Smooth muscle cell of bladder (primary cell): ENCODE measurements around the gene NBEAL1. TPM values are rescaled to one million over a fixed set of nuclear protein-coding genes. Genes with fewer than 3 reads are reported as not detected.

Experiments used
- total RNA-seq: library from RNA; depleted of rRNA; stranded (reverse); fragments of >200 nt; gene quantifications from 2 replicates; pipeline ENCODE4 v1.2.3, GENCODE V29; 2014

The NBEAL1 gene
- total RNA-seq: 29.2 and 33.9 TPM in 2 replicates

GRCh38 chr2:203014456-203015199, at the start of gene NBEAL1:
Gene NBEAL1, plus strand, starts transcription at chr2:203014875. Its CDS starts 1,510 bp downstream, at chr2:203016385.

GRCh38 chr2:203238704-203239526, 224.2 kb downstream of the NBEAL1 start, which contains the start of gene CYP20A1:
Gene CYP20A1, plus strand, starts transcription at chr2:203239018. Its CDS starts 45 bp downstream, at chr2:203239063.

Other genes starting within 250 kb of the NBEAL1 start
- 4.4 and 5.5 TPM in 2 replicates for gene ICA1L, start 143.1 kb upstream of the NBEAL1 start, total RNA-seq
- 22.5 and 34.9 TPM in 2 replicates for gene WDR12, start 103.2 kb upstream of the NBEAL1 start, total RNA-seq
- 5.1 and 5.3 TPM in 2 replicates for gene CARF, start 102.6 kb upstream of the NBEAL1 start, total RNA-seq
- 32.7 and 41.7 TPM in 2 replicates for gene CYP20A1, start 224.1 kb downstream of the NBEAL1 start, total RNA-seq